Smooth muscle cell (in vitro differentiated cells): ENCODE measurements around the gene DISP3. TPM values are rescaled to one million over a fixed set of nuclear protein-coding genes. Genes with fewer than 3 reads are reported as not detected.

Experiments
- DNase-seq: peaks from one replicate; lab custom pipeline; 2025; ENCODE audit not compliant: unreplicated experiment; lab: John Stamatoyannopoulos, UW
- H2AFZ ChIP-seq: fragments of 200-600 bp; sonication (generic); 2 replicates; pipeline ENCODE4 v1.6.0; 2016; ENCODE audit warnings: antibody characterized with exemption, low read depth, mild to moderate bottlenecking
- H3F3A ChIP-seq: fragments of 200-600 bp; sonication (generic); 2 replicates; pipeline ENCODE4 v1.6.0; 2017; ENCODE audit warnings: antibody characterized with exemption, low read depth
- H3K27ac ChIP-seq: fragments of 200-600 bp; sonication (generic); 2 replicates; pipeline ENCODE4 v1.5.1; 2016; ENCODE audit warnings: low read depth, mild to moderate bottlenecking
- H3K27me3 ChIP-seq: fragments of 200-600 bp; sonication (generic); 2 replicates; pipeline ENCODE4 v1.6.1; 2016; ENCODE audit warnings: low read depth, mild to moderate bottlenecking
- H3K36me3 ChIP-seq: fragments of 200-600 bp; sonication (generic); 2 replicates; pipeline ENCODE4 v1.5.1; 2016; ENCODE audit warnings: low read depth
- H3K4me1 ChIP-seq: fragments of 200-600 bp; sonication (generic); 2 replicates; pipeline ENCODE4 v1.5.1; 2016; ENCODE audit warnings: low read depth
- H3K4me2 ChIP-seq: fragments of 200-600 bp; sonication (generic); 2 replicates; pipeline ENCODE4 v1.6.0; 2016; ENCODE audit warnings: mild to moderate bottlenecking
- H3K4me3 ChIP-seq: fragments of 200-600 bp; sonication (generic); 2 replicates; pipeline ENCODE4 v1.5.1; 2016; ENCODE audit warnings: mild to moderate bottlenecking
- H3K79me2 ChIP-seq: fragments of 200-600 bp; sonication (generic); 2 replicates; pipeline ENCODE4 v1.6.0; 2016; ENCODE audit warnings: low read depth, mild to moderate bottlenecking
- H3K9ac ChIP-seq: fragments of 200-600 bp; sonication (generic); 2 replicates; pipeline ENCODE4 v1.6.0; 2016; ENCODE audit warnings: low read depth
- H3K9me3 ChIP-seq: fragments of 200-600 bp; sonication (generic); replicated peaks from 2 replicates; pipeline ENCODE4 v1.5.1; 2016; ENCODE audit warnings: low read depth
- H4K20me1 ChIP-seq: fragments of 200-600 bp; sonication (generic); 2 replicates; pipeline ENCODE4 v1.6.0; 2016; ENCODE audit warnings: low read depth
- CTCF ChIP-seq: fragments of 200-600 bp; sonication (generic); IDR thresholded peaks from 2 replicates; pipeline ENCODE4 v1.5.1; 2017; ENCODE audit warnings: borderline replicate concordance, mild to moderate bottlenecking, antibody characterized with exemption; ENCODE audit not compliant: insufficient read depth, poor library complexity, severe bottlenecking
- whole genome bisulfite sequencing: methylation state at CpG from one replicate; pipeline ENCODE4 v1.1.7; 2016; ENCODE audit warnings: low lambda C conversion rate; 5-methylcytosine and 5-hydroxymethylcytosine counted together
- polyA plus RNA-seq: library from polyadenylated mRNA; unstranded; fragments of >200 nt; fragmentation: Nextera tagmentation; extraction: Ambion mirVana; gene quantifications from 2 replicates; pipeline ENCODE4 v1.2.1, GENCODE V29; 2016
- total RNA-seq: library from RNA; depleted of rRNA; stranded (reverse); fragments of >200 nt; gene quantifications from 2 replicates; pipeline ENCODE4 v1.2.3, GENCODE V29; 2014

Gene DISP3
- total and polyA plus RNA-seq, 2 experiments from 2014 or later, result 0.17 TPM; not detected in 1

- no peak for TF ChIP-seq CTCF
- Histone ChIP-seq H3F3A (no peaks in the 10 kb centered on the region), H3K27me3 (peaks cover 17% of the 10 kb centered on the region), H4K20me1 (no peaks in the 10 kb centered on the region), H3K9ac (no peak overlapping the region), H3K4me2 (no peak overlapping the region), H3K4me1 (no peaks in the 10 kb centered on the region), H3K4me3 (no peak overlapping the region), H3K36me3 (no peaks in the 10 kb centered on the region), H3K79me2 (no peaks in the 10 kb centered on the region), H3K9me3 (no peaks in the 10 kb centered on the region), H3K27ac (no peak overlapping the region), H2AFZ (no peak overlapping the region)
- 69% methylated on average over 20 of the region's 20 CpGs for WGBS
- DNase-seq, result no peak
Observed at GRCh38 chr1:11448373-11449099, 30.4 kb upstream of the DISP3 start.

- H4K20me1 ChIP-seq, result no peaks in the 10 kb centered on the region
- TF ChIP-seq CTCF, result no peak
- no peak overlapping the region for H3K4me2 ChIP-seq
- 84% methylated on average over 11 of the region's 11 CpGs for WGBS
- H3K4me1 ChIP-seq, result no peaks in the 10 kb centered on the region
- H3K4me3 ChIP-seq, result no peak overlapping the region
- H3K27ac ChIP-seq, result no peak overlapping the region
- no peaks in the 10 kb centered on the region for H3K9me3 ChIP-seq
- H3K9ac ChIP-seq, result no peak overlapping the region
- H2AFZ ChIP-seq, result no peak overlapping the region
- DNase-seq, result no peak
- H3K79me2 ChIP-seq, result no peaks in the 10 kb centered on the region
- no peaks in the 10 kb centered on the region for H3F3A ChIP-seq
- H3K36me3 ChIP-seq, result no peaks in the 10 kb centered on the region
- H3K27me3 ChIP-seq, result peaks cover 12% of the 10 kb centered on the region
Observed at GRCh38 chr1:11449100-11449403, 29.9 kb upstream of the DISP3 start.

- no peak for TF ChIP-seq CTCF
- Histone ChIP-seq H3K9me3 (no peaks in the 10 kb centered on the region), H3K4me2 (no peak overlapping the region), H3K9ac (no peak overlapping the region), H3K4me1 (no peaks in the 10 kb centered on the region), H2AFZ (no peak overlapping the region), H3K27me3 (peaks cover 9% of the 10 kb centered on the region), H3K36me3 (no peaks in the 10 kb centered on the region), H3K79me2 (no peaks in the 10 kb centered on the region), H3K4me3 (no peak overlapping the region), H4K20me1 (no peaks in the 10 kb centered on the region), H3K27ac (no peak overlapping the region), H3F3A (no peaks in the 10 kb centered on the region)
- 88% methylated on average over 5 of the region's 5 CpGs for WGBS
- DNase-seq, result no peak
Observed at GRCh38 chr1:11450310-11450709, 28.6 kb upstream of the DISP3 start.
